ENCODE measurements around the gene TWSG1.
"Not testable (repeated sequence)": the region's sequence is repeated elsewhere in the genome, so short reads cannot be mapped to it uniquely, and the experiment has no call there.

The TWSG1 gene

GRCh38 chr18:9336827-9337226 is 2.3 kb downstream of the TWSG1 start:
- DNase-seq: no peak

GRCh38 chr18:9337873-9338272 is 3.3 kb downstream of the TWSG1 start:
- no peak for DNase-seq

GRCh38 chr18:9340472-9340871 is 5.9 kb downstream of the TWSG1 start:
- no peak for DNase-seq

GRCh38 chr18:9343577-9343976 is 9.0 kb downstream of the TWSG1 start:
- no peak for DNase-seq

GRCh38 chr18:9346775-9347174 is 12.2 kb downstream of the TWSG1 start:
- no peak for DNase-seq

- DNase-seq: no peak
Observed at GRCh38 chr18:9348079-9348671, 13.6 kb downstream of the TWSG1 start.

GRCh38 chr18:9348766-9349165 is 14.2 kb downstream of the TWSG1 start:
- DNase-seq: no peak

- no peak for DNase-seq
Observed at GRCh38 chr18:9353596-9353995, 19.0 kb downstream of the TWSG1 start.

GRCh38 chr18:9354256-9354655 is 19.7 kb downstream of the TWSG1 start:
- DNase-seq: no peak

GRCh38 chr18:9356976-9357375 is 22.4 kb downstream of the TWSG1 start:
- DNase-seq: no peak

GRCh38 chr18:9359796-9360195 is 25.2 kb downstream of the TWSG1 start:
- no peak for DNase-seq

GRCh38 chr18:9361191-9361590 is 26.6 kb downstream of the TWSG1 start:
- DNase-seq: no peak

- no peak for DNase-seq
Observed at GRCh38 chr18:9362869-9363268, 28.3 kb downstream of the TWSG1 start.

- DNase-seq: no peak
Observed at GRCh38 chr18:9364242-9364641, 29.7 kb downstream of the TWSG1 start.

- DNase-seq: no peak
Observed at GRCh38 chr18:9365406-9365805, 30.8 kb downstream of the TWSG1 start.

GRCh38 chr18:9366126-9366714 is 31.6 kb downstream of the TWSG1 start:
- DNase-seq: no peak

- DNase-seq: not testable (repeated sequence)
Observed at GRCh38 chr18:9373254-9373653, 38.7 kb downstream of the TWSG1 start.

GRCh38 chr18:9379118-9379517 is 44.5 kb downstream of the TWSG1 start:
- no peak for DNase-seq

GRCh38 chr18:9380101-9380500 is 45.5 kb downstream of the TWSG1 start:
- no peak for DNase-seq

GRCh38 chr18:9380621-9381395 is 46.2 kb downstream of the TWSG1 start:
- no peak for DNase-seq

- DNase-seq: no peak
Observed at GRCh38 chr18:9386879-9387278, 52.3 kb downstream of the TWSG1 start.

GRCh38 chr18:9387891-9388290 is 53.3 kb downstream of the TWSG1 start:
- no peak for DNase-seq

GRCh38 chr18:9389706-9390105 is 55.1 kb downstream of the TWSG1 start:
- no peak for DNase-seq

- no peak for DNase-seq
Observed at GRCh38 chr18:9392726-9393125, 58.2 kb downstream of the TWSG1 start.

Measured in NCI-H1048 (cell line).